DMS53 (cell line): ENCODE measurements around the gene OR2A2.
"Not testable (repeated sequence)": the region's sequence is repeated elsewhere in the genome, so short reads cannot be mapped to it uniquely, and the experiment has no call there.

ENCODE experiments used
- DNase-seq: peaks from one replicate; lab custom pipeline; 2025; lab: John Stamatoyannopoulos, UW

OR2A2 gene, protein sequence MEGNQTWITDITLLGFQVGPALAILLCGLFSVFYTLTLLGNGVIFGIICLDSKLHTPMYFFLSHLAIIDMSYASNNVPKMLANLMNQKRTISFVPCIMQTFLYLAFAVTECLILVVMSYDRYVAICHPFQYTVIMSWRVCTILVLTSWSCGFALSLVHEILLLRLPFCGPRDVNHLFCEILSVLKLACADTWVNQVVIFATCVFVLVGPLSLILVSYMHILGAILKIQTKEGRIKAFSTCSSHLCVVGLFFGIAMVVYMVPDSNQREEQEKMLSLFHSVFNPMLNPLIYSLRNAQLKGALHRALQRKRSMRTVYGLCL

GRCh38 chr7:144109283-144109682 is at the start of gene OR2A2:
Gene OR2A2 (plus strand): TSS chr7:144109583. CDS start chr7:144109583, 0 bp downstream.
- DNase-seq, result no peak

DNA sequence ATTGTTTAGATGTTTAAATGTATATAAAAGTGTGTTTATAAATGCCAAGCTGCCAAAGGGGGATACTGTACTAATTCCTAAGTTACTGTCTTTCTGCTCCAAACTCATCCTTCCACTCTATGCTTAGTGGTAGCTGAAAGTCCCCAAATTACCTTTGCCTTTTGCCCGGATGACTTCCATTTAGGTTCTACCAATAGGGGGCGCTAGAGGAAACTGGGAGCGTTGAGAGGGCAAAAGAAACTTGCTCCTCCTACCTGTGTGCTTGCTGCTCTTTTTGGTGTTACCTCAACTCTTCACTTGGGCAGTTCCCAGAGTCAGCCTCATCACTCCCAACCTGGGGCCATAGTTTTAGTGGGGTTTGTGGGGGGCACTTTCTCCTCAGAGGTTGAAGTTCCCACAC is 45.7 kb upstream of the OR2A2 start:
- peak; percentile 35 for DNase-seq

DNA sequence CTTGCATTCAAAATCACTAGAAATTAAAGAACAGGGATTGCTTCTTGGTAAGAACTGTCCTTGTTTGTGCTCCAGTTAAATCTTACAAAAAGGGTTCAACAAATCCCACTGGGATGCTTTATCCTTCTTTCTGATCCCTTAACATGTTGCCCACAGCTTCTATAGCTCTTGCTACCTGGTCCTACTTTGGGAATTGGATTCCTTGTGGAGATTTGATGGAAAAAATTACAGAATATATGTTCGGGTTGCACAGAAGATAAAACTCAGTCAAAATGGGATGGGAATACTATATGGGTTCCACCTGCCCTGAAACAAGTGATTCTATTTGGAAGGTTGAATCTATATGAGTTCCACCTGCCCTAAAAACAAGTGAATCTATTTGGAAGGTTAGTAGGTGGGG is 39.9 kb upstream of the OR2A2 start, which contains the start of gene OR2A25:
Gene OR2A25 (plus strand): TSS at position 301 of the 400 bp plus-strand sequence. CDS start 4,409 bp downstream, outside the sequence.
- DNase-seq, result no peak

DNA sequence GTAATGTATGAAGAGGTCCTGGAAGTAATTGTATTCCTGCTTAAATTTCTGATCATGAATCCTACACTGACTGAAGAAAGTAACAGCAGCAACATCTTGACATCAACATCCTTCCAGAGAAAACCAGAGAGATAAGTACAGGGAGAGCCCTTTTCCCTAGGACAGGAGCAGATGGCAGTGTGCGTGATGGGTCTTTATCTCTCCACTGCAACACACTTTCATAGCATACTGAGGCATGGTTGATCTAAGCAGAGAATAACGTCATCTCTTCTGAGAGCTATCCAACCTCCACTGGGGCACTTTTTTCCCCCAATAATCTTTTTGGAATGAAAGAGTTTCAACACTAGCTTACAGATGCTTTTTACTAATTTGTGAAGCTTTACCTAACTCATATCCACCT is 39.4 kb upstream of the OR2A2 start:
- no peak for DNase-seq

GRCh38 chr7:144074374-144074773 is 35.0 kb upstream of the OR2A2 start:
- DNase-seq, result peak; percentile 12

DNA sequence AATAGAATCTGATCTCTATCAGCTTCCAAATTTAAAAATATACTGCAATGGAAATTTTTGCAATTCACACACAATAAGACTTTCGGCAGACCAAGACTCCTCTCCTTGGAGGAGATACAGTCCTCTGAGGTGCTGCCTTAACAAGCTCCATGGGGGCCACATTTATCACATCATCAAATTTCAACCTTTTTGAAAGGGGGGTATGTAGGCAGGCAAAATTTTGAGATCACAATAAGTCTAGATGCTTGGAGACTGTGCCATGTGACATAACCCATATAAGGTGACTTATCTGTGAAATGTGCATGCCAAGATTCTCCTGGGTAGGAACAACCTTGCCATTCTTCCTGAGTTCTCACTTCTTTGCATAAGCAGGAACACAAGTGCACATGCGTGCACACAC is 23.4 kb upstream of the OR2A2 start, which contains the start of gene OR2A12:
Gene OR2A12 (plus strand): TSS at position 301 of the 400 bp plus-strand sequence. CDS start 8,830 bp downstream, outside the sequence.
- no peak for DNase-seq

GRCh38 chr7:144086730-144087129 is 22.7 kb upstream of the OR2A2 start:
- no peak for DNase-seq

GRCh38 chr7:144087230-144087629 is 22.2 kb upstream of the OR2A2 start:
- no peak for DNase-seq

GRCh38 chr7:144090667-144091066 is 18.7 kb upstream of the OR2A2 start:
- DNase-seq, result no peak

- no peak for DNase-seq
Measured at GRCh38 chr7:144098776-144099175, 10.6 kb upstream of the OR2A2 start.

GRCh38 chr7:144100607-144101006 is 8.8 kb upstream of the OR2A2 start:
- DNase-seq, result no peak

DNA sequence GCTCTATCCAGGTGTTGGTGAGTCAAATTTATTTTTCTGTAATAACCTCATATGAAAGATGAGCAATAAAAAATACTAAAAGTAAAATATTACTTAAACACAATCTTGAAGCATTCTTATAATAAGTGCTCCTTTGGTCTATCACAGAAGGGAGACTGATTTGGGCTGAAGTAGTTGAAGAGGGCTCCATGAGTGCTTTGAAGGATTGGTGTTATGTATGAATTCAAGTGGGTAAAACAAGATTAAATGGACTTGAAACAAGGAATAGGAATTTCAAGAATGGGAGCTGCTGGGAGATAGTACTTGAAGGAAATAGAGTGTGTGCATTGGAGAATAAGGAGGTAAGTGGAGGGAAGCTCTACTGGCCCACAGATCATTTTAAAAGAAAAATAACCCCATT is 7.3 kb upstream of the OR2A2 start:
- no peak for DNase-seq

DNA sequence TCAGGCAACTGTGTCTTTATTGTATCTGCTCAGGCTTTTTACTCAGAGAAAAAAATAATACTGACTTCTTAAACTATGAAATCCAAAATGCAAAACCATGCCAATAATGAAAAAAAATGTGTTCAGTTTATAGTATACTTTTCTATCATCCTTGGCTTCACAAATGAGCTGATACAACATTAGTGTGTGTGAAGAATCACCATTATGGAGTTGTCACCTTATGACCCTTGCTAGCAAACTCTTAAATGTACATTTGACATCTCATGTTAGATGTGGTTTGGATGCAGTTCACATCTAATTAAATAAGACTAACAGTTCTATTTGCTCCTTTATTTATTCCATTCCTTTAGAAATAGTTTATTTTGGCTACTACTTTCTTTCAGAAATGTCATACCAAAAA is 4.2 kb upstream of the OR2A2 start:
- no peak for DNase-seq

DNA sequence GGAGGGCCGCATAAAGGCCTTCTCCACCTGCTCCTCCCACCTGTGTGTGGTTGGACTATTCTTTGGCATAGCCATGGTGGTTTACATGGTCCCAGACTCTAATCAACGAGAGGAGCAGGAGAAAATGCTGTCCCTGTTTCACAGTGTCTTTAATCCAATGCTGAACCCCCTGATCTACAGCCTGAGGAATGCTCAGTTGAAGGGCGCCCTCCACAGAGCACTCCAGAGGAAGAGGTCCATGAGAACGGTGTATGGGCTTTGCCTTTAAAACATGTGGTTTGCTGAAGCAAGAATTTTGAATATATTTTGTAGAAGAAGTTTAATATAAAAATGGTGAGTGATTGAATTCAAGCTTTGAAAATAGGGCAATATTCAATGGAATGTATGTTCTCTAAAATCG is 889 bp downstream of the OR2A2 start:
- no peak for DNase-seq

GRCh38 chr7:144113651-144114050 is 4.3 kb downstream of the OR2A2 start:
- DNase-seq, result no peak

GRCh38 chr7:144118341-144118740 is 9.0 kb downstream of the OR2A2 start:
- no peak for DNase-seq

DNA sequence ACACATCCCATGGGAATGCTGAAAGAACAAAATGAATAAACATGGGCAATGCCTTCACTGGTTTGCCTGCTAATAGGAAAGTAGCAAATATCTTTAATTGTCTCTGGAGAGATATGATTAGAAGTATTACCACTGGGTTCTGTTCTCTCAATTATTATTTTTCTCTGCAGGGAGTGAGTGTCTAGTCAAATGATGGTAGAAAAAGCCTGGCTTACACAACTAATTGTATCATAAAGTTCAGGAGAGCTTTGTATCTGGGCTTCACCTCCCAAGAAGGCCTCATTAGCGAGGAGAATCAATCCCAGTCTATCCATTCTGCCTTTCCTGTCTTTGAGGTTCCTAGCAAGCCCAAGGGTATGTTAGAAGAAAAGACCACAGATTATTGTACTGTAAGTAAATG is 13.5 kb downstream of the OR2A2 start, which contains the start of gene OR2A14:
Gene OR2A14 (plus strand): TSS at position 301 of the 400 bp plus-strand sequence. CDS start 5,937 bp downstream, outside the sequence.
- no peak for DNase-seq

GRCh38 chr7:144127714-144128334 is 18.4 kb downstream of the OR2A2 start:
- DNase-seq, result peak; percentile 96

- not testable (repeated sequence) for DNase-seq
Measured at GRCh38 chr7:144129601-144130000, 20.2 kb downstream of the OR2A2 start.

GRCh38 chr7:144130730-144131129 is 21.3 kb downstream of the OR2A2 start:
- no peak for DNase-seq

DNA sequence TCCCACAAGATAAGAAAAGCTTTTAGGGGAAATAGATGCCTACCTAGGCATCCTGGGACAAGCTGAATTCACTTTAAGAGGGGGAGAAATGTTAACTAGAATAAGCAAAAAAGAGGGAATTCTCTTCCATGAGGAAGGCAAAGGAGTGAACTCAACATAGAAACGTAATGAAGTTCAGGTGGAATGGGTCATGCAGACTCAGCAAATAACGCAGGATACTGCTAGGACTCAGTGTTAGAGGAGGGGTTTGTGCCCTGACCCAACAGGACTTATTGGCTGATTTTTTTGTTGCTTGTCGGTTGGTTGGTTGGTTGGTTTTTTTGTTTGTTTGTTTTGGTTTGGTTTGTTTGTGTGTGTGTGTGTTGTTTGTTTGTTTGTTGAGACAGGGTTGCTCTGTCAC is 22.9 kb downstream of the OR2A2 start:
- DNase-seq, result no peak

- no peak for DNase-seq
Measured at GRCh38 chr7:144133307-144133706, 23.9 kb downstream of the OR2A2 start.

DNA sequence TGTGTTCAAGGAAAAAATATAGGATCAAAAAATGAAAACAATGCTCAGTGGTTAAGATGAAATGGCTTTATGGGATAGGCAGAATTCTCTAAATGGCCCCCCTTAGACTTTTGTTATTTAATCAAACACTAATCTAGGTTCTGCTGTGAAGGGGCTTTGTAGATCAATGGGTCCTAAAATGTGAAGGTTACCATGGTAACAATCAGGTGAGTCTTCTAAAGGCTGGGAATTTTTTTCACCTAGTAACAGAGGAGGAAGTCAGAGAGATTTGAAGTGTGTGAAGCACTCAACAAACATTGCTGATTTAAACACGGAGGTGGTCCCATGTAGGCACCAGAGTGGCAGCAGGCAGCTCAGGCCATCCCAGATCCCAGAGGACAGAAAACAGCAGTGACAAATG is 24.7 kb downstream of the OR2A2 start:
- peak; percentile 23 for DNase-seq
